IMR-90 (cell line): ENCODE measurements around the gene LRIT2. TPM values are rescaled to one million over a fixed set of nuclear protein-coding genes. Genes with fewer than 3 reads are reported as not detected.

ENCODE experiments used
- ATAC-seq: fragments of 200-7000 bp; cut with Tn5 transposase; 2 replicates; pipeline ENCODE4 v1.9.1; 2020; ENCODE audit warnings: low read depth, mild to moderate bottlenecking, moderate library complexity
- BruUV-seq: library from RNA; stranded (reverse); fragments of 400-500 nt; replicated peaks from 2 replicates; lab custom pipeline; 2021; lab: Mats Ljungman, UMichigan
- CTCF ChIA-PET: fragments of 300-600 bp; formaldehyde crosslinking; extraction: SDS; loops from one replicate; lab custom pipeline; 2021; ENCODE audit warnings: antibody characterized with exemption; lab: Yijun Ruan, JAX
- POLR2A ChIA-PET: fragments of 300-600 bp; sonication (Branson Sonifier 250); formaldehyde crosslinking; loops from one replicate; lab custom pipeline; 2022; ENCODE audit warnings: antibody characterized with exemption; ENCODE audit not compliant: unreplicated experiment; lab: Charles Lee
- DNase-seq: peaks from one replicate; pipeline ENCODE4 v3.0.0; 2013
- H2AFZ ChIP-seq: replicated peaks from 2 replicates; pipeline ENCODE3; 2013; ENCODE audit warnings: low read length, mild to moderate bottlenecking; ENCODE audit not compliant: poor library complexity
- H2AK5ac ChIP-seq: 2 replicates; pipeline ENCODE4 v1.6.1; 2013; ENCODE audit warnings: low read depth, low read length, inconsistent platforms
- H2AK9ac ChIP-seq: replicated peaks from 2 replicates; pipeline ENCODE3; 2013; ENCODE audit warnings: mild to moderate bottlenecking, low read depth, low read length, moderate library complexity; ENCODE audit not compliant: poor library complexity
- H2BK120ac ChIP-seq: 2 replicates; pipeline ENCODE4 v1.6.1; 2013; ENCODE audit warnings: low read depth, low read length, inconsistent platforms
- H2BK15ac ChIP-seq: 3 replicates; pipeline ENCODE4 v1.6.1; 2013; ENCODE audit warnings: low read depth, low read length, inconsistent platforms
- H2BK20ac ChIP-seq: 2 replicates; pipeline ENCODE4 v1.6.1; 2013; ENCODE audit warnings: low read depth, mild to moderate bottlenecking, inconsistent platforms, low read length, moderate library complexity
- H2BK5ac ChIP-seq: 2 replicates; pipeline ENCODE4 v1.6.1; 2013; ENCODE audit warnings: mild to moderate bottlenecking, low read depth, low read length, inconsistent platforms; ENCODE audit not compliant: poor library complexity, severe bottlenecking
- H3K14ac ChIP-seq: replicated peaks from 2 replicates; pipeline ENCODE4 v1.6.1; 2013; ENCODE audit warnings: low read depth, low read length, inconsistent platforms
- H3K18ac ChIP-seq: 2 replicates; pipeline ENCODE4 v1.6.1; 2013; ENCODE audit warnings: low read depth, low read length, control low read depth
- H3K23ac ChIP-seq: 2 replicates; pipeline ENCODE4 v1.6.1; 2013; ENCODE audit warnings: low read depth, low read length, inconsistent platforms
- H3K27ac ChIP-seq: 2 replicates; pipeline ENCODE4 v1.5.1; 2013; ENCODE audit warnings: mild to moderate bottlenecking, control low read depth, low read length; ENCODE audit not compliant: insufficient read depth
- H3K27me3 ChIP-seq: 2 replicates; pipeline ENCODE4 v1.6.1; 2013; ENCODE audit warnings: low read length; ENCODE audit not compliant: control insufficient read depth, insufficient read depth
- H3K36me3 ChIP-seq: 2 replicates; pipeline ENCODE4 v1.6.1; 2013; ENCODE audit warnings: low read length, mixed read lengths; ENCODE audit not compliant: control insufficient read depth, insufficient read depth
- H3K4ac ChIP-seq: 2 replicates; pipeline ENCODE4 v1.6.1; 2013; ENCODE audit warnings: low read depth, low read length, inconsistent platforms
- H3K4me1 ChIP-seq: 2 replicates; pipeline ENCODE4 v1.6.1; 2013; ENCODE audit warnings: low read length, mixed read lengths; ENCODE audit not compliant: control insufficient read depth, insufficient read depth
- H3K4me2 ChIP-seq: 2 replicates; pipeline ENCODE4 v1.6.1; 2013; ENCODE audit warnings: low read depth, mild to moderate bottlenecking, control low read depth, low read length, moderate library complexity
- H3K4me3 ChIP-seq: 2 replicates; pipeline ENCODE4 v1.5.1; 2013; ENCODE audit warnings: low read depth, mild to moderate bottlenecking, control low read depth, low read length, moderate library complexity; ENCODE audit not compliant: insufficient read depth
- H3K56ac ChIP-seq: 2 replicates; pipeline ENCODE4 v1.6.1; 2013; ENCODE audit warnings: low read length, inconsistent platforms; ENCODE audit not compliant: insufficient read depth; ENCODE audit errors: extremely low read depth
- H3K79me1 ChIP-seq, 2 experiments: 2 replicates each; pipeline ENCODE4 v1.6.1; 2013; ENCODE audit warnings: low read length in 2 of 2, inconsistent platforms in 1 of 2, low read depth in 1 of 2
- H3K9ac ChIP-seq: 2 replicates; pipeline ENCODE4 v1.6.1; 2013; ENCODE audit warnings: low read depth, low read length, control low read depth
- H3K9me1 ChIP-seq: 2 replicates; pipeline ENCODE4 v1.6.1; 2013; ENCODE audit warnings: low read length, inconsistent platforms; ENCODE audit not compliant: insufficient read depth
- H3K9me3 ChIP-seq: 2 replicates; pipeline ENCODE4 v1.6.1; 2013; ENCODE audit warnings: low read length; ENCODE audit not compliant: control insufficient read depth, insufficient read depth
- H4K20me1 ChIP-seq: 2 replicates; pipeline ENCODE4 v1.6.1; 2013; ENCODE audit warnings: low read length, inconsistent platforms; ENCODE audit not compliant: insufficient read depth
- H4K5ac ChIP-seq: 2 replicates; pipeline ENCODE4 v1.6.1; 2013; ENCODE audit warnings: mild to moderate bottlenecking, low read depth, low read length, control low read depth
- H4K8ac ChIP-seq, 2 experiments: 2 replicates each; pipeline ENCODE4 v1.6.1; 2013; ENCODE audit warnings: low read depth in 2 of 2, low read length in 2 of 2, control low read depth in 1 of 2, inconsistent platforms in 1 of 2
- H4K91ac ChIP-seq: 2 replicates; pipeline ENCODE4 v1.6.1; 2013; ENCODE audit warnings: low read depth, low read length, inconsistent platforms; ENCODE audit not compliant: insufficient read depth
- BHLHE40 ChIP-seq: fragments of 150-350 bp; IDR thresholded peaks from 2 replicates; pipeline ENCODE4 v1.6.1; 2016; ENCODE audit warnings: mild to moderate bottlenecking, low read depth, low read length
- CEBPB ChIP-seq: IDR thresholded peaks from 2 replicates; pipeline ENCODE4 v1.6.1; 2012; ENCODE audit warnings: low read depth, low read length, improper control_type of control experiment
- CHD1 ChIP-seq: IDR thresholded peaks from 2 replicates; pipeline ENCODE4 v1.6.1; 2012; ENCODE audit warnings: low read depth, low read length, improper control_type of control experiment
- FOS ChIP-seq: fragments of 150-350 bp; IDR thresholded peaks from 2 replicates; pipeline ENCODE4 v1.6.1; 2016; ENCODE audit warnings: low read depth, low read length
- MAFK ChIP-seq: IDR thresholded peaks from 2 replicates; pipeline ENCODE4 v1.6.1; 2012; ENCODE audit warnings: low read depth, low read length, improper control_type of control experiment
- MAZ ChIP-seq: IDR thresholded peaks from 2 replicates; pipeline ENCODE4 v1.6.1; 2012; ENCODE audit warnings: low read depth, mild to moderate bottlenecking, low read length, improper control_type of control experiment, moderate library complexity, borderline replicate concordance
- MXI1 ChIP-seq: IDR thresholded peaks from 2 replicates; pipeline ENCODE4 v1.6.1; 2012; ENCODE audit warnings: low read depth, mild to moderate bottlenecking, low read length, moderate library complexity, borderline replicate concordance
- NFE2L2 ChIP-seq: fragments of 150-350 bp; IDR thresholded peaks from 2 replicates; pipeline ENCODE4 v1.6.1; 2016; ENCODE audit warnings: low read depth, mild to moderate bottlenecking, low read length
- POLR2A ChIP-seq: IDR thresholded peaks from 2 replicates; pipeline ENCODE4 v1.6.1; 2012; ENCODE audit warnings: mild to moderate bottlenecking, low read depth, low read length
- RAD21 ChIP-seq: IDR thresholded peaks from 2 replicates; pipeline ENCODE4 v1.6.1; 2012; ENCODE audit warnings: low read length, improper control_type of control experiment
- RCOR1 ChIP-seq: IDR thresholded peaks from 2 replicates; pipeline ENCODE4 v1.6.1; 2012; ENCODE audit warnings: mild to moderate bottlenecking, low read length, improper control_type of control experiment; ENCODE audit not compliant: insufficient replicate concordance
- RFX5 ChIP-seq: IDR thresholded peaks from 2 replicates; pipeline ENCODE4 v1.8.0; 2012; ENCODE audit warnings: low read depth, mild to moderate bottlenecking, low read length, moderate library complexity
- SMC3 ChIP-seq: fragments of 150-350 bp; IDR thresholded peaks from 2 replicates; pipeline ENCODE4 v1.6.1; 2016; ENCODE audit warnings: low read depth, mild to moderate bottlenecking, antibody characterized with exemption, low read length, moderate library complexity
- WGBS, 2 experiments: methylation state at CpG; one replicate each; pipeline versions ENCODE4 v1.1.5 to v1.1.7; 2013; ENCODE audit warnings: missing lambda C conversion rate in 2 of 2; ENCODE audit not compliant: insufficient read length in 1 of 2; ENCODE audit errors: extremely low coverage in 2 of 2; 5-methylcytosine and 5-hydroxymethylcytosine counted together
- dilution Hi-C: fragments of 300-500 bp; cut with HindIII; formaldehyde crosslinking; loops from one replicate; pipeline ENCODE4 v1.14.3; 2018; ENCODE audit warnings: low sequenced_read_pairs; ENCODE audit not compliant: unreplicated experiment
- in situ Hi-C: fragments of 300-500 bp; cut with MboI; formaldehyde crosslinking; loops from 3 replicates; pipeline ENCODE4 v1.14.3; 2019; ENCODE audit warnings: low sequenced_read_pairs, inconsistent platforms, mixed read lengths
- intact Hi-C: fragments of 100-400 bp; cut with micrococcal nuclease; formaldehyde crosslinking; loops from 2 replicates; pipeline ENCODE4 v1.10.0; 2022
- polyA plus RNA-seq, 3 experiments: library from polyadenylated mRNA; depleted of rRNA; stranded (reverse); fragments of >200 nt; gene quantifications; 2 replicates each; pipeline ENCODE4 v1.2.3, GENCODE V29; 2012; ENCODE audit warnings: low replicate concordance in 1 of 3
- total RNA-seq: library from RNA; depleted of rRNA; stranded (reverse); fragments of >200 nt; gene quantifications from 2 replicates; pipeline ENCODE4 v1.2.3, GENCODE V29; 2012
- TF ChIP-seq, protein P1 (sequence below): conservative IDR thresholded peaks from 2 replicates; pipeline ENCODE4 v1.5.1; 2012; ENCODE audit warnings: mild to moderate bottlenecking, low read depth, low read length, improper control_type of control experiment
- TF ChIP-seq, protein P2 (sequence below): fragments of 150-350 bp; IDR thresholded peaks from 2 replicates; pipeline ENCODE4 v1.6.1; 2016; ENCODE audit warnings: low read depth, mild to moderate bottlenecking, low read length, moderate library complexity, borderline replicate concordance
- TF ChIP-seq, protein P3 (sequence below): fragments of 150-350 bp; IDR thresholded peaks from 2 replicates; pipeline ENCODE4 v1.6.1; 2017; ENCODE audit warnings: mild to moderate bottlenecking, antibody characterized with exemption, low read length, low read depth

LRIT2 gene
- total and polyA plus RNA-seq, 2 of the 4 experiments (the other 2 are of a cell fraction), result not detected

DNA sequence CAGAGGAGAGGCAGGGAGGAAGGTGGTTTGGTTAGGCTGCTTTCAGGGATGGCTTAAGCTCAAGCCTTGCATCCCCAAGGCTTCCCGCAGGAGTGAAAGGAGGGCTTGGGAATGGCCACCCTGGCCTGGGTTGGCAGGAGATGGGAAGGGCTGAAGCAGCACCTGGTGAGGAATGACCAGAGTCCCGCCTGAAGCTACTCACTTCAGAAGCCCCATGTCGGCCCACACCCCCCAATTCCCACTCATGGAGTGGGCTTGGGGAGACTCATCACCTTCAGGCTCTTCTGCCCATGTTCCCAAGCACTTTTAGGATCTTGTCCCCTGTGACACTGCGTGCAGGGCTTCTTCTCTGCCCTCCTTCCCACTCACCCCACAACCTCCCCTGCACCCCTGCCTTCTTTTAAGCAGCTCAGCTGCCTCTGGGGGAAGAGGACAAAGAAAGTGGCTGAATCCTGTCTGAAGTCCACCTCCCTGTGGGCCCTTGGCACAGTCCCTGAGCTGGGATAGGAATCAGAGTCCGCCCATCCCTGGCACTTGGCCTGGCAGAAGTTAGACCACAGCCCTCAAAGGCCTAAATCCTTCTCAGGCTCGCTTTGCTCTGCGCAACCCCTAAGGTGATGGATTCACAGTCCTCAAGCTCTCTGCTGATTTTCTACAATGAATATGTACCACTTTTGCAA, 36.0 kb upstream of the LRIT2 start:
- CTCF ChIA-PET, result no interaction called here
- no TSS peak for BruUV-seq
- intact Hi-C loops, result no loop called here
- Histone ChIP-seq H2BK20ac (no peak overlapping the region), H2AFZ (no peak overlapping the region), H3K23ac (no peak overlapping the region), H4K91ac (no peak overlapping the region), H3K56ac (no peak overlapping the region), H2AK9ac (no peak overlapping the region), H3K9me3 (no peaks in the 10 kb centered on the region), H2BK5ac (no peak overlapping the region), H3K27me3 (peaks cover 3% of the 10 kb centered on the region; the same call in 1 of the 2 replicates), H3K79me1 (no peaks in the 10 kb centered on the region), H3K4me1 (no peaks in the 10 kb centered on the region), H2BK15ac (no peak overlapping the region), H3K36me3 (no peaks in the 10 kb centered on the region), H4K5ac (no peak overlapping the region), H3K9me1 (no peaks in the 10 kb centered on the region), H2AK5ac (no peak overlapping the region), H3K18ac (no peak overlapping the region), H3K27ac (no peak overlapping the region), H4K20me1 (no peaks in the 10 kb centered on the region), H2BK120ac (no peak overlapping the region), H3K4me3 (no peak overlapping the region), H4K8ac (no peak overlapping the region), H3K14ac (no peak overlapping the region), H3K4ac (no peak overlapping the region), H3K9ac (no peak overlapping the region), H3K4me2 (no peak overlapping the region)
- in situ Hi-C loops, result loop anchor here (10.0 kb wide), 1 partner anchor 103 kb away; no protein-coding TSS in a partner anchor
- POLR2A ChIA-PET, result no interaction called here
- no peak for ATAC-seq
- dilution Hi-C loops, result no loop called here
- no peak for DNase-seq
- TF ChIP-seq NFE2L2 (no peak), MAFK (no peak), FOS (no peak), MAZ (no peak), MXI1 (no peak), POLR2A (no peak), RCOR1 (no peak), SMC3 (no peak), RFX5 (no peak), CHD1 (no peak), CEBPB (no peak), RAD21 (no peak), BHLHE40 (no peak)
- TF ChIP-seq, protein P1, sequence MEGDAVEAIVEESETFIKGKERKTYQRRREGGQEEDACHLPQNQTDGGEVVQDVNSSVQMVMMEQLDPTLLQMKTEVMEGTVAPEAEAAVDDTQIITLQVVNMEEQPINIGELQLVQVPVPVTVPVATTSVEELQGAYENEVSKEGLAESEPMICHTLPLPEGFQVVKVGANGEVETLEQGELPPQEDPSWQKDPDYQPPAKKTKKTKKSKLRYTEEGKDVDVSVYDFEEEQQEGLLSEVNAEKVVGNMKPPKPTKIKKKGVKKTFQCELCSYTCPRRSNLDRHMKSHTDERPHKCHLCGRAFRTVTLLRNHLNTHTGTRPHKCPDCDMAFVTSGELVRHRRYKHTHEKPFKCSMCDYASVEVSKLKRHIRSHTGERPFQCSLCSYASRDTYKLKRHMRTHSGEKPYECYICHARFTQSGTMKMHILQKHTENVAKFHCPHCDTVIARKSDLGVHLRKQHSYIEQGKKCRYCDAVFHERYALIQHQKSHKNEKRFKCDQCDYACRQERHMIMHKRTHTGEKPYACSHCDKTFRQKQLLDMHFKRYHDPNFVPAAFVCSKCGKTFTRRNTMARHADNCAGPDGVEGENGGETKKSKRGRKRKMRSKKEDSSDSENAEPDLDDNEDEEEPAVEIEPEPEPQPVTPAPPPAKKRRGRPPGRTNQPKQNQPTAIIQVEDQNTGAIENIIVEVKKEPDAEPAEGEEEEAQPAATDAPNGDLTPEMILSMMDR, result no peak
- TF ChIP-seq, protein P2, sequence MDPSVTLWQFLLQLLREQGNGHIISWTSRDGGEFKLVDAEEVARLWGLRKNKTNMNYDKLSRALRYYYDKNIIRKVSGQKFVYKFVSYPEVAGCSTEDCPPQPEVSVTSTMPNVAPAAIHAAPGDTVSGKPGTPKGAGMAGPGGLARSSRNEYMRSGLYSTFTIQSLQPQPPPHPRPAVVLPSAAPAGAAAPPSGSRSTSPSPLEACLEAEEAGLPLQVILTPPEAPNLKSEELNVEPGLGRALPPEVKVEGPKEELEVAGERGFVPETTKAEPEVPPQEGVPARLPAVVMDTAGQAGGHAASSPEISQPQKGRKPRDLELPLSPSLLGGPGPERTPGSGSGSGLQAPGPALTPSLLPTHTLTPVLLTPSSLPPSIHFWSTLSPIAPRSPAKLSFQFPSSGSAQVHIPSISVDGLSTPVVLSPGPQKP, result no peak
- TF ChIP-seq, protein P3, sequence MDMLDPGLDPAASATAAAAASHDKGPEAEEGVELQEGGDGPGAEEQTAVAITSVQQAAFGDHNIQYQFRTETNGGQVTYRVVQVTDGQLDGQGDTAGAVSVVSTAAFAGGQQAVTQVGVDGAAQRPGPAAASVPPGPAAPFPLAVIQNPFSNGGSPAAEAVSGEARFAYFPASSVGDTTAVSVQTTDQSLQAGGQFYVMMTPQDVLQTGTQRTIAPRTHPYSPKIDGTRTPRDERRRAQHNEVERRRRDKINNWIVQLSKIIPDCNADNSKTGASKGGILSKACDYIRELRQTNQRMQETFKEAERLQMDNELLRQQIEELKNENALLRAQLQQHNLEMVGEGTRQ, result no peak
- 41% methylated on average over 2 of the region's 7 CpGs; no CpG with 5 or more reads in 1 of the 2 experiments for WGBS, 2 experiments
